SK-N-SH (cell line): ENCODE measurements around the gene OVOL1.

Source experiments
- RFX5 ChIP-seq: IDR thresholded peaks from 2 replicates; pipeline ENCODE4 v1.6.1; 2012; ENCODE audit warnings: mild to moderate bottlenecking, improper control_type of control experiment, low read length
- TF ChIP-seq, protein P1 (sequence below): fragments of 200-600 bp; sonication (generic); IDR thresholded peaks from 2 replicates; pipeline ENCODE4 v1.6.1; 2017; ENCODE audit warnings: antibody characterized with exemption, mild to moderate bottlenecking, moderate library complexity

DNA sequence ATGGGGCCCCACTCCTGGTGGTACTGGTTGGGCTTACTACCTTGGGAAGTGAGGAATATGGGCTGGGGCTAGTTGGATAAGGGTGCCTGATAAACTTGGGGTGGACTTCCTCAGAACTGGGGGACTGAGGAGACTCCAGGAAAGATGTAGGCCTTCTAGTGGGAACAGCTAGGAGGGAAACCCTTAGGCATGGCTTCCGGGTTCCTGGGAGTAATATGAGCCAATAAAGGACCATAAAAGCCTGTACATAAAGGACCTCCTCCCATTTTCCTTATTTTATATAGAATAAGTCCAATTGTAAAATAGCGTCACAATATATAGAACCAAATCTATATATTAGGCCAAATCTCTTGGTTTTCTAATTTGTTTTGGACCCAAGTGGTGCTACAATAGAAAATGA is 47.8 kb upstream of the OVOL1 start:
- no peak for TF ChIP-seq RFX5
- TF ChIP-seq, protein P1, sequence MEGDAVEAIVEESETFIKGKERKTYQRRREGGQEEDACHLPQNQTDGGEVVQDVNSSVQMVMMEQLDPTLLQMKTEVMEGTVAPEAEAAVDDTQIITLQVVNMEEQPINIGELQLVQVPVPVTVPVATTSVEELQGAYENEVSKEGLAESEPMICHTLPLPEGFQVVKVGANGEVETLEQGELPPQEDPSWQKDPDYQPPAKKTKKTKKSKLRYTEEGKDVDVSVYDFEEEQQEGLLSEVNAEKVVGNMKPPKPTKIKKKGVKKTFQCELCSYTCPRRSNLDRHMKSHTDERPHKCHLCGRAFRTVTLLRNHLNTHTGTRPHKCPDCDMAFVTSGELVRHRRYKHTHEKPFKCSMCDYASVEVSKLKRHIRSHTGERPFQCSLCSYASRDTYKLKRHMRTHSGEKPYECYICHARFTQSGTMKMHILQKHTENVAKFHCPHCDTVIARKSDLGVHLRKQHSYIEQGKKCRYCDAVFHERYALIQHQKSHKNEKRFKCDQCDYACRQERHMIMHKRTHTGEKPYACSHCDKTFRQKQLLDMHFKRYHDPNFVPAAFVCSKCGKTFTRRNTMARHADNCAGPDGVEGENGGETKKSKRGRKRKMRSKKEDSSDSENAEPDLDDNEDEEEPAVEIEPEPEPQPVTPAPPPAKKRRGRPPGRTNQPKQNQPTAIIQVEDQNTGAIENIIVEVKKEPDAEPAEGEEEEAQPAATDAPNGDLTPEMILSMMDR = no peak
